IMR-90 (cell line): ENCODE measurements around the gene PHF20. TPM values are rescaled to one million over a fixed set of nuclear protein-coding genes. Genes with fewer than 3 reads are reported as not detected.
"Not testable (repeated sequence)": the region's sequence is repeated elsewhere in the genome, so short reads cannot be mapped to it uniquely, and the experiment has no call there.

Experiments
- ATAC-seq: fragments of 200-7000 bp; cut with Tn5 transposase; 2 replicates; pipeline ENCODE4 v1.9.1; 2020; ENCODE audit warnings: low read depth, mild to moderate bottlenecking, moderate library complexity
- BruUV-seq: library from RNA; stranded (reverse); fragments of 400-500 nt; replicated peaks from 2 replicates; lab custom pipeline; 2021; lab: Mats Ljungman, UMichigan
- CTCF ChIA-PET: fragments of 300-600 bp; formaldehyde crosslinking; extraction: SDS; loops from one replicate; lab custom pipeline; 2021; ENCODE audit warnings: antibody characterized with exemption; lab: Yijun Ruan, JAX
- POLR2A ChIA-PET: fragments of 300-600 bp; sonication (Branson Sonifier 250); formaldehyde crosslinking; loops from one replicate; lab custom pipeline; 2022; ENCODE audit warnings: antibody characterized with exemption; ENCODE audit not compliant: unreplicated experiment; lab: Charles Lee
- DNase-seq: peaks from one replicate; pipeline ENCODE4 v3.0.0; 2013
- H2AFZ ChIP-seq: replicated peaks from 2 replicates; pipeline ENCODE3; 2013; ENCODE audit warnings: low read length, mild to moderate bottlenecking; ENCODE audit not compliant: poor library complexity
- H2AK5ac ChIP-seq: 2 replicates; pipeline ENCODE4 v1.6.1; 2013; ENCODE audit warnings: low read depth, low read length, inconsistent platforms
- H2AK9ac ChIP-seq: replicated peaks from 2 replicates; pipeline ENCODE3; 2013; ENCODE audit warnings: mild to moderate bottlenecking, low read depth, low read length, moderate library complexity; ENCODE audit not compliant: poor library complexity
- H2BK120ac ChIP-seq: 2 replicates; pipeline ENCODE4 v1.6.1; 2013; ENCODE audit warnings: low read depth, low read length, inconsistent platforms
- H2BK15ac ChIP-seq: 3 replicates; pipeline ENCODE4 v1.6.1; 2013; ENCODE audit warnings: low read depth, low read length, inconsistent platforms
- H2BK20ac ChIP-seq: 2 replicates; pipeline ENCODE4 v1.6.1; 2013; ENCODE audit warnings: low read depth, mild to moderate bottlenecking, inconsistent platforms, low read length, moderate library complexity
- H2BK5ac ChIP-seq: 2 replicates; pipeline ENCODE4 v1.6.1; 2013; ENCODE audit warnings: mild to moderate bottlenecking, low read depth, low read length, inconsistent platforms; ENCODE audit not compliant: poor library complexity, severe bottlenecking
- H3K14ac ChIP-seq: replicated peaks from 2 replicates; pipeline ENCODE4 v1.6.1; 2013; ENCODE audit warnings: low read depth, low read length, inconsistent platforms
- H3K18ac ChIP-seq: 2 replicates; pipeline ENCODE4 v1.6.1; 2013; ENCODE audit warnings: low read depth, low read length, control low read depth
- H3K23ac ChIP-seq: 2 replicates; pipeline ENCODE4 v1.6.1; 2013; ENCODE audit warnings: low read depth, low read length, inconsistent platforms
- H3K27ac ChIP-seq: 2 replicates; pipeline ENCODE4 v1.5.1; 2013; ENCODE audit warnings: mild to moderate bottlenecking, control low read depth, low read length; ENCODE audit not compliant: insufficient read depth
- H3K27me3 ChIP-seq: 2 replicates; pipeline ENCODE4 v1.6.1; 2013; ENCODE audit warnings: low read length; ENCODE audit not compliant: control insufficient read depth, insufficient read depth
- H3K36me3 ChIP-seq: 2 replicates; pipeline ENCODE4 v1.6.1; 2013; ENCODE audit warnings: low read length, mixed read lengths; ENCODE audit not compliant: control insufficient read depth, insufficient read depth
- H3K4ac ChIP-seq: 2 replicates; pipeline ENCODE4 v1.6.1; 2013; ENCODE audit warnings: low read depth, low read length, inconsistent platforms
- H3K4me1 ChIP-seq: 2 replicates; pipeline ENCODE4 v1.6.1; 2013; ENCODE audit warnings: low read length, mixed read lengths; ENCODE audit not compliant: control insufficient read depth, insufficient read depth
- H3K4me2 ChIP-seq: 2 replicates; pipeline ENCODE4 v1.6.1; 2013; ENCODE audit warnings: low read depth, mild to moderate bottlenecking, control low read depth, low read length, moderate library complexity
- H3K4me3 ChIP-seq: 2 replicates; pipeline ENCODE4 v1.5.1; 2013; ENCODE audit warnings: low read depth, mild to moderate bottlenecking, control low read depth, low read length, moderate library complexity; ENCODE audit not compliant: insufficient read depth
- H3K56ac ChIP-seq: 2 replicates; pipeline ENCODE4 v1.6.1; 2013; ENCODE audit warnings: low read length, inconsistent platforms; ENCODE audit not compliant: insufficient read depth; ENCODE audit errors: extremely low read depth
- H3K79me1 ChIP-seq, 2 experiments: 2 replicates each; pipeline ENCODE4 v1.6.1; 2013; ENCODE audit warnings: low read length in 2 of 2, inconsistent platforms in 1 of 2, low read depth in 1 of 2
- H3K9ac ChIP-seq: 2 replicates; pipeline ENCODE4 v1.6.1; 2013; ENCODE audit warnings: low read depth, low read length, control low read depth
- H3K9me1 ChIP-seq: 2 replicates; pipeline ENCODE4 v1.6.1; 2013; ENCODE audit warnings: low read length, inconsistent platforms; ENCODE audit not compliant: insufficient read depth
- H3K9me3 ChIP-seq: 2 replicates; pipeline ENCODE4 v1.6.1; 2013; ENCODE audit warnings: low read length; ENCODE audit not compliant: control insufficient read depth, insufficient read depth
- H4K20me1 ChIP-seq: 2 replicates; pipeline ENCODE4 v1.6.1; 2013; ENCODE audit warnings: low read length, inconsistent platforms; ENCODE audit not compliant: insufficient read depth
- H4K5ac ChIP-seq: 2 replicates; pipeline ENCODE4 v1.6.1; 2013; ENCODE audit warnings: mild to moderate bottlenecking, low read depth, low read length, control low read depth
- H4K8ac ChIP-seq, 2 experiments: 2 replicates each; pipeline ENCODE4 v1.6.1; 2013; ENCODE audit warnings: low read depth in 2 of 2, low read length in 2 of 2, control low read depth in 1 of 2, inconsistent platforms in 1 of 2
- H4K91ac ChIP-seq: 2 replicates; pipeline ENCODE4 v1.6.1; 2013; ENCODE audit warnings: low read depth, low read length, inconsistent platforms; ENCODE audit not compliant: insufficient read depth
- CEBPB ChIP-seq: IDR thresholded peaks from 2 replicates; pipeline ENCODE4 v1.6.1; 2012; ENCODE audit warnings: low read depth, low read length, improper control_type of control experiment
- MAFK ChIP-seq: IDR thresholded peaks from 2 replicates; pipeline ENCODE4 v1.6.1; 2012; ENCODE audit warnings: low read depth, low read length, improper control_type of control experiment
- POLR2A ChIP-seq: IDR thresholded peaks from 2 replicates; pipeline ENCODE4 v1.6.1; 2012; ENCODE audit warnings: mild to moderate bottlenecking, low read depth, low read length
- SMC3 ChIP-seq: fragments of 150-350 bp; IDR thresholded peaks from 2 replicates; pipeline ENCODE4 v1.6.1; 2016; ENCODE audit warnings: low read depth, mild to moderate bottlenecking, antibody characterized with exemption, low read length, moderate library complexity
- WGBS, 2 experiments: methylation state at CpG; one replicate each; pipeline versions ENCODE4 v1.1.5 to v1.1.7; 2013; ENCODE audit warnings: missing lambda C conversion rate in 2 of 2; ENCODE audit not compliant: insufficient read length in 1 of 2; ENCODE audit errors: extremely low coverage in 2 of 2; 5-methylcytosine and 5-hydroxymethylcytosine counted together
- dilution Hi-C: fragments of 300-500 bp; cut with HindIII; formaldehyde crosslinking; loops from one replicate; pipeline ENCODE4 v1.14.3; 2018; ENCODE audit warnings: low sequenced_read_pairs; ENCODE audit not compliant: unreplicated experiment
- in situ Hi-C: fragments of 300-500 bp; cut with MboI; formaldehyde crosslinking; loops from 3 replicates; pipeline ENCODE4 v1.14.3; 2019; ENCODE audit warnings: low sequenced_read_pairs, inconsistent platforms, mixed read lengths
- intact Hi-C: fragments of 100-400 bp; cut with micrococcal nuclease; formaldehyde crosslinking; loops from 2 replicates; pipeline ENCODE4 v1.10.0; 2022
- polyA plus RNA-seq, 3 experiments: library from polyadenylated mRNA; depleted of rRNA; stranded (reverse); fragments of >200 nt; gene quantifications; 2 replicates each; pipeline ENCODE4 v1.2.3, GENCODE V29; 2012; ENCODE audit warnings: low replicate concordance in 1 of 3
- total RNA-seq: library from RNA; depleted of rRNA; stranded (reverse); fragments of >200 nt; gene quantifications from 2 replicates; pipeline ENCODE4 v1.2.3, GENCODE V29; 2012

PHF20 gene
- total and polyA plus RNA-seq, 2 of the 4 experiments (the other 2 are of a cell fraction): 22.0 to 22.5 TPM

DNA sequence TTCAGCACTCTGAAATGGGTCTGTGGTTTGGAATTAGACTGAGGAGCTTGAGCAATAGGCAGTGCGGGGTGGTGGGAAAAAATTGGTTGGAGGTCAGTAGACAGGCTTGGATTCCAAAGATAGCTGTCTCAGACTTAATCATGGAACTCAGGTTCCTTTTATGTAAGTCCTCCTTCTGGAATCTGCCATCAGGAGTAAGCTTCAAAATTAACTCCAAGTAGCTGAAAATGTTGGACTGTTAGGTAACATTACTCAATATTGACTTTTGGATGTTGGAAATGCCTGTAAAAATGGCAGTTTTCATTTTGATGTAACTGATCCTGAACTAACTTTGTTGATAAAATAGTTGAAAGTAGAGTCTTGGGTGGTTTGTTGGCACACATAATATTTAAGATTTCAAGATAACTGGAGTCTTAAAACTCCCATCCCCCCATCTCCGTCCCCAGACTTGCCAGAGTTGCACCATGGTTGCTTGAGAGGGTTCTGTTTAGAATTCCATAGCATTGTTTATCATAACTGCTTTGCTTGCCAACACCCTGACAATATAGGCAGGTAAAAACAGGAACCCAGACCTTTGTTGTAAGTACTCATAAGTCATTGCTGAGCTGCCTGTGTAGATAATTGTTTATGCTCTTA, 83.0 kb downstream of the PHF20 start:
- Histone ChIP-seq H3K56ac (no peak overlapping the region), H2BK120ac (no peak overlapping the region), H3K36me3 (peaks cover 5% of the 10 kb centered on the region), H2BK15ac (no peak overlapping the region), H3K14ac (peak overlapping the region; percentile 40; the same call in 1 of the 2 replicates), H3K4me1 (peaks cover 5% of the 10 kb centered on the region), H3K27ac (no peak overlapping the region), H4K5ac (no peak overlapping the region; the same call in 1 of the 2 replicates), H4K91ac (no peak overlapping the region), H4K20me1 (no peaks in the 10 kb centered on the region), H3K4me3 (no peak overlapping the region), H3K4me2 (no peak overlapping the region; the same call in 1 of the 2 replicates), H3K79me1 (peaks cover 29 to 52% of the 10 kb centered on the region in 2 experiments), H2AFZ (no peak overlapping the region), H3K27me3 (no peaks in the 10 kb centered on the region), H2AK9ac (no peak overlapping the region), H3K9me1 (peaks cover 6% of the 10 kb centered on the region), H2BK20ac (no peak overlapping the region), H3K23ac (0 out of 2 replicates have a peak overlapping the region, but pooled peaks have one; percentile 8), H3K4ac (no peak overlapping the region), H3K9me3 (no peaks in the 10 kb centered on the region), H3K18ac (peak overlapping the region; percentile 33; the same call in 1 of the 2 replicates), H4K8ac (no peak overlapping the region), H2AK5ac (no peak overlapping the region), H2BK5ac (peak overlapping the region; percentile 29), H3K9ac (no peak overlapping the region)
- CTCF ChIA-PET: interaction anchor here (1.0 kb wide), 1 partner anchor 15 kb away, joined by 3 read pairs; no protein-coding TSS in a partner anchor
- dilution Hi-C loops: no loop called here
- WGBS, 2 experiments: no CpG with 5 or more reads among the region's 2 CpGs
- in situ Hi-C loops: no loop called here
- DNase-seq (peak; percentile 43), ATAC-seq (no peak; the same call in 1 of the 2 replicates)
- POLR2A ChIA-PET: no interaction called here
- intact Hi-C loops: no loop called here
- BruUV-seq: no TSS peak
- peak; percentile 58 for TF ChIP-seq CEBPB
- no peak for TF ChIP-seq MAFK
- no peak for TF ChIP-seq POLR2A
- no peak for TF ChIP-seq SMC3

DNA sequence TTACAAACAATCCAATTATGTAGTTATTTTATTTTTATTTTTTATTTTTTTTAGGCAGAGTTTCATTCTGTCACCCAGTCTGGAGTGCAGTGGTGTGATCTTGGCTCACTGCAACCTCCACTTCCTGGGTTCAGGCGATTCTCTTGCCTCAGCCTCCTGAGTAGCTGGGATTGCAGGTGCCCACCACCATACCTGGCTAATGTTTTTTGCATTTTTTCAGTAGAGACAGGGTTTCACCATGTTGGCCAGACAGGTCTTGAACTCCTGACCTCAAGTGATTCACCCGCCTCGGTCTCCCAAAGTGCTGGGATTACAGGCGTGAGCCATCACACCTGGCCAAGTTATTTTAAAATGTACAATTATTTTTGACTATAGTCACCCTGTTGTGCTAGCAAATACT, 83.8 kb downstream of the PHF20 start:
- H2BK20ac ChIP-seq, H3K27me3 ChIP-seq, H2AK9ac ChIP-seq, H3K9me1 ChIP-seq, in situ Hi-C loops, H2BK120ac ChIP-seq, BruUV-seq, H3K36me3 ChIP-seq, ATAC-seq, H3K18ac ChIP-seq, H3K4me3 ChIP-seq, H3K9ac ChIP-seq, H3K4me1 ChIP-seq, dilution Hi-C loops, H2AFZ ChIP-seq, H3K27ac ChIP-seq, CTCF ChIA-PET, DNase-seq, H3K23ac ChIP-seq, H4K5ac ChIP-seq, H3K4me2 ChIP-seq, H2BK15ac ChIP-seq, POLR2A ChIA-PET, H4K91ac ChIP-seq, H4K20me1 ChIP-seq, intact Hi-C loops, H3K56ac ChIP-seq, H3K14ac ChIP-seq, H3K9me3 ChIP-seq, H2BK5ac ChIP-seq, H3K4ac ChIP-seq, H2AK5ac ChIP-seq, H4K8ac ChIP-seq: not testable (repeated sequence)
- WGBS, 2 experiments: 75% methylated on average over 1 of the region's 4 CpGs; no CpG with 5 or more reads in 1 of the 2 experiments
- H3K79me1 ChIP-seq: peaks cover 30 to 52% of the 10 kb centered on the region in 2 experiments
